Esophagus muscularis mucosa (tissue), 2 donors: ENCODE results near the gene MTG1.

Experiments
- POLR2A ChIP-seq: fragments of 450-650 bp; IDR thresholded peaks from one replicate; pipeline ENCODE4 v1.6.1; 2017; ENCODE audit warnings: antibody characterized with exemption, moderate library complexity, mild to moderate bottlenecking, low read depth
- POLR2AphosphoS5 ChIP-seq, 2 donors: sonication (generic); formaldehyde crosslinking; IDR thresholded peaks; one replicate each; pipeline ENCODE4 v1.6.1; 2017; ENCODE audit warnings: antibody characterized with exemption in 2 of 2

GRCh38 chr10:133373174-133374090, 20.5 kb upstream of the MTG1 start, which contains the start of gene ECHS1:
- peak; percentile 61 to 70 for TF ChIP-seq POLR2AphosphoS5 (IDR thresholded peaks at IDR 0.05)
- TF ChIP-seq POLR2A = peak; percentile 26
